ENCODE results near the gene MAD1L1. TPM values are rescaled to one million over a fixed set of nuclear protein-coding genes. Genes with fewer than 3 reads are reported as not detected.

The MAD1L1 gene
- total RNA-seq, 2 donors from 2014 or later = 59.1 to 61.4 TPM

DNA sequence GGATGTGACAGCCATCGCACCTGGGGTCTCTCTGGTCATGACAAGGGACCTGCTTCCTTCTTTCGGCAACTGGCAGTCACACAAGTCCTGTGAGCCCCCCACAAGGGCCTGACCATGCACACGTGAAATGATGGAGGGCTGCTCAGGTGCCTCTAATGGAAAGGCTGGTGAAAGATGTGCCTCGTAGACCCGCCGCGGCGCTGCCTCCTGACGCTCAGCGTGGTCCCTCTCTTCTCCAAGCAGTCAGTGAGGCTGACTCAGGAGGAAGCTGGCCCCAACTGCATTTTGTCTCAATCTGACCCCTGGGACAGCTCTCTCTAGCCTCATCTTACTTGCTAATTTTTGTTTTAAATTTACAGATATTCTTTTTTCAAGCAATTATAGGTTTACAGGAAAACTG is 100.9 kb downstream of the MAD1L1 start:
- no peaks in the 10 kb centered on the region for H3K4me1 ChIP-seq (ENCODE audit: control insufficient read depth, insufficient read depth, low read length)
- Mint-ChIP-seq H3K27me3 (ENCODE audit: insufficient read depth) (no peaks in the 10 kb centered on the region), H3K9me3 (no peaks in the 10 kb centered on the region), H3K36me3 (ENCODE audit: low read depth) (peaks cover 37% of the 10 kb centered on the region), H3K4me1 (no peaks in the 10 kb centered on the region), H3K27ac (no peak overlapping the region), H3K4me3 (no peak overlapping the region)
- no peak overlapping the region for H3K27ac ChIP-seq (ENCODE audit: low read depth, low read length)
- no peaks in the 10 kb centered on the region for H3K9me3 ChIP-seq (ENCODE audit: control insufficient read depth, low read length)
- H3K4me3 ChIP-seq (ENCODE audit: low read length) = no peak overlapping the region
- TF ChIP-seq, protein P1, sequence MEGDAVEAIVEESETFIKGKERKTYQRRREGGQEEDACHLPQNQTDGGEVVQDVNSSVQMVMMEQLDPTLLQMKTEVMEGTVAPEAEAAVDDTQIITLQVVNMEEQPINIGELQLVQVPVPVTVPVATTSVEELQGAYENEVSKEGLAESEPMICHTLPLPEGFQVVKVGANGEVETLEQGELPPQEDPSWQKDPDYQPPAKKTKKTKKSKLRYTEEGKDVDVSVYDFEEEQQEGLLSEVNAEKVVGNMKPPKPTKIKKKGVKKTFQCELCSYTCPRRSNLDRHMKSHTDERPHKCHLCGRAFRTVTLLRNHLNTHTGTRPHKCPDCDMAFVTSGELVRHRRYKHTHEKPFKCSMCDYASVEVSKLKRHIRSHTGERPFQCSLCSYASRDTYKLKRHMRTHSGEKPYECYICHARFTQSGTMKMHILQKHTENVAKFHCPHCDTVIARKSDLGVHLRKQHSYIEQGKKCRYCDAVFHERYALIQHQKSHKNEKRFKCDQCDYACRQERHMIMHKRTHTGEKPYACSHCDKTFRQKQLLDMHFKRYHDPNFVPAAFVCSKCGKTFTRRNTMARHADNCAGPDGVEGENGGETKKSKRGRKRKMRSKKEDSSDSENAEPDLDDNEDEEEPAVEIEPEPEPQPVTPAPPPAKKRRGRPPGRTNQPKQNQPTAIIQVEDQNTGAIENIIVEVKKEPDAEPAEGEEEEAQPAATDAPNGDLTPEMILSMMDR (conservative IDR thresholded peaks at IDR 0.05) = no peak
- peaks cover 31% of the 10 kb centered on the region for H3K36me3 ChIP-seq (ENCODE audit: control insufficient read depth, insufficient read depth, low read length)
- H3K9ac ChIP-seq (ENCODE audit: extremely low read depth, low read length, poor library complexity, severe bottlenecking) = no peak overlapping the region
- WGBS, 2 experiments (ENCODE audit: insufficient coverage in 1 of 2, insufficient read length in 1 of 2) = 89 to 95% methylated on average over 6 to 10 of the region's 10 CpGs
- H3K27me3 ChIP-seq (ENCODE audit: control insufficient read depth, insufficient read depth, low read length, poor library complexity, severe bottlenecking) = no peaks in the 10 kb centered on the region
- DNase-seq = no peak

DNA sequence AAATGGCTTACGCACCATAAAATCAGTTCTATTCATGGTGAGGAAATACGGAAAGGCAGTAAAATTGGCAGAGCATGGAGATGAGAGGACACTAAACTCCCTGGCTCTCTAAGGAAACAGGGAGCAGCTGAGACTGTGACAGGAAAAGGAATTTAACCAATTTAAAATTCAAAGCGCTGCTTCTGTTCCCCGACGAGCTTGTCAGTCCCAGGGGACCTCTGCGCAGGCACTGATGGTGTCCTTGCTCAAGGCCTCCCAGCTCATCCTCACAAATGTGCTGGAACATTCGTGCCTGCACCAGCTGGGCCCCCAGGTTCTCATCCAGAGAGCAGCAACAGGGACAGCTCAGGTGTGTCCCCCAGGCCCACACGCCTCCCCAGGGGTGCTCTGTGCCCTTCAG is 101.4 kb downstream of the MAD1L1 start:
- TF ChIP-seq, protein P1 (conservative IDR thresholded peaks at IDR 0.05) = no peak
- no peaks in the 10 kb centered on the region for H3K27me3 ChIP-seq (ENCODE audit: control insufficient read depth, insufficient read depth, low read length, poor library complexity, severe bottlenecking)
- H3K4me1 Mint-ChIP-seq = no peaks in the 10 kb centered on the region
- H3K27ac ChIP-seq (ENCODE audit: low read depth, low read length) = peak overlapping the region; percentile 8
- no peak overlapping the region for H3K27ac Mint-ChIP-seq
- H3K4me3 ChIP-seq (ENCODE audit: low read length) = no peak overlapping the region
- peaks cover 36% of the 10 kb centered on the region for H3K36me3 Mint-ChIP-seq (ENCODE audit: low read depth)
- H3K4me1 ChIP-seq (ENCODE audit: control insufficient read depth, insufficient read depth, low read length) = no peaks in the 10 kb centered on the region
- 94 to 100% methylated on average over 5 to 8 of the region's 8 CpGs for WGBS, 2 experiments (ENCODE audit: insufficient coverage in 1 of 2, insufficient read length in 1 of 2)
- no peaks in the 10 kb centered on the region for H3K27me3 Mint-ChIP-seq (ENCODE audit: insufficient read depth)
- no peak overlapping the region for H3K4me3 Mint-ChIP-seq
- H3K36me3 ChIP-seq (ENCODE audit: control insufficient read depth, insufficient read depth, low read length) = peaks cover 30% of the 10 kb centered on the region
- no peak overlapping the region for H3K9ac ChIP-seq (ENCODE audit: extremely low read depth, low read length, poor library complexity, severe bottlenecking)
- no peaks in the 10 kb centered on the region for H3K9me3 ChIP-seq (ENCODE audit: control insufficient read depth, low read length)
- DNase-seq = no peak
- H3K9me3 Mint-ChIP-seq = no peaks in the 10 kb centered on the region

DNA sequence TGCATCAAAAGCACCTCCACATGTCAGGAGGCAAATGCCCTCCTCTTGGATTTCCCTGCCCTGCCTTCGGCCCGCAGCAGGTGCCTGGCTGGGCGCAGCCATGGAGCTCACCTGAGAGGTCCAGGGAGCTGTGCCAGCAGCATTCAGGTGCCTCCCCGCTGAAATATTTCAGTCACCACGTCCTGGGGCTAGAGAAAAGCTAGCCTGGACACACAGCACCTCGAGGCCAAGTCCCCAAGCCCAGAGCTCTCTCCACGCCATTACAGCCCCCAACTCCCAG is 102.7 kb downstream of the MAD1L1 start:
- Histone ChIP-seq H3K27me3 (ENCODE audit: control insufficient read depth, insufficient read depth, low read length, poor library complexity, severe bottlenecking) (no peaks in the 10 kb centered on the region), H3K9me3 (ENCODE audit: control insufficient read depth, low read length) (no peaks in the 10 kb centered on the region), H3K4me1 (ENCODE audit: control insufficient read depth, insufficient read depth, low read length) (no peaks in the 10 kb centered on the region), H3K9ac (ENCODE audit: extremely low read depth, low read length, poor library complexity, severe bottlenecking) (no peak overlapping the region), H3K4me3 (ENCODE audit: low read length) (no peak overlapping the region), H3K36me3 (ENCODE audit: control insufficient read depth, insufficient read depth, low read length) (peaks cover 23% of the 10 kb centered on the region), H3K27ac (ENCODE audit: low read depth, low read length) (no peak overlapping the region)
- Mint-ChIP-seq H3K27ac (peak overlapping the region; percentile 5), H3K4me1 (no peaks in the 10 kb centered on the region), H3K36me3 (ENCODE audit: low read depth) (peaks cover 31% of the 10 kb centered on the region), H3K27me3 (ENCODE audit: insufficient read depth) (no peaks in the 10 kb centered on the region), H3K9me3 (no peaks in the 10 kb centered on the region), H3K4me3 (no peak overlapping the region)
- TF ChIP-seq, protein P1 (conservative IDR thresholded peaks at IDR 0.05) = no peak
- no peak for DNase-seq
- 95 to 100% methylated on average over 6 to 7 of the region's 7 CpGs for WGBS, 2 experiments (ENCODE audit: insufficient coverage in 1 of 2, insufficient read length in 1 of 2)

Measured in endodermal cell (in vitro differentiated cells).